ENCODE results near the gene TRMU.

The TRMU gene

DNA sequence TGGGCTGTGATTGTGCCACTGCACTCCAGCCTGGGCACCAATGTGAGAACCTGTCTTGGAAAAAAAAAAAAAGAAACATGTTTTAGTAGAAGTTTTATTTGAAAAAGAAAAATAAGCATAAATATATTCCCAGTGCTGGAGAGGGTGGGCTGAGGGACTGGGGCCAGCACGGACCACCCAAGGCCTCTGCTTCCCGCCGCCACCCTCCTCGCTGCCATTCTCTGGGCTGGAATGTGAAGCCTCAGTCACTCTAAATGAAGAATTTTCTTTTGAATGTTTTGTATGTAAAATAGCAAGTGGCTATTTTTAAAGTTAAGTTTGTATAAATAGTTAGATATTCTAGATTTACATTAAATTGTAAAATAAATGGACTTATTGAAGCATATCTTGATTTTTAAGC lies 5.1 kb upstream of the TRMU start:
- no peak for DNase-seq

DNA sequence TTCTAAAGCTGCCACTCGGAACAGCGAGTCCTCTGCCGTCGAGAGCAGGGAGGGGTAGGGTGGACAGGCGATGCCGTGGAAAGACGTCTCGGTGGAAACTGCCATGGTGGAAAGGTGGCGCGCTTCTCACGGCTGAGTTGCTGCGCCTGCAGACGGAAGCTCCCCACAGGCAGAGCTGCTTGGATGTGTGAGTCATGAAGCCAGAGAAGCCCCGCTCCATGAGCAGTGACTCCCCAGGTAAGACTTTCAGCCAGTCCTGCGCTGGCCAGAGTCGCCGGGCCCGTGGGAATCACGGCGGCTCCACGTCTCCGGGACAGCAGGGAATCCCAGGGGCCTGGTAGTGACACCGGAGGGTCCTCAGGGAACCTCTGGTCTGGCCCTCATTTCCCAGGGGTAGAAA lies 4.0 kb upstream of the TRMU start:
- no peak for DNase-seq

DNA sequence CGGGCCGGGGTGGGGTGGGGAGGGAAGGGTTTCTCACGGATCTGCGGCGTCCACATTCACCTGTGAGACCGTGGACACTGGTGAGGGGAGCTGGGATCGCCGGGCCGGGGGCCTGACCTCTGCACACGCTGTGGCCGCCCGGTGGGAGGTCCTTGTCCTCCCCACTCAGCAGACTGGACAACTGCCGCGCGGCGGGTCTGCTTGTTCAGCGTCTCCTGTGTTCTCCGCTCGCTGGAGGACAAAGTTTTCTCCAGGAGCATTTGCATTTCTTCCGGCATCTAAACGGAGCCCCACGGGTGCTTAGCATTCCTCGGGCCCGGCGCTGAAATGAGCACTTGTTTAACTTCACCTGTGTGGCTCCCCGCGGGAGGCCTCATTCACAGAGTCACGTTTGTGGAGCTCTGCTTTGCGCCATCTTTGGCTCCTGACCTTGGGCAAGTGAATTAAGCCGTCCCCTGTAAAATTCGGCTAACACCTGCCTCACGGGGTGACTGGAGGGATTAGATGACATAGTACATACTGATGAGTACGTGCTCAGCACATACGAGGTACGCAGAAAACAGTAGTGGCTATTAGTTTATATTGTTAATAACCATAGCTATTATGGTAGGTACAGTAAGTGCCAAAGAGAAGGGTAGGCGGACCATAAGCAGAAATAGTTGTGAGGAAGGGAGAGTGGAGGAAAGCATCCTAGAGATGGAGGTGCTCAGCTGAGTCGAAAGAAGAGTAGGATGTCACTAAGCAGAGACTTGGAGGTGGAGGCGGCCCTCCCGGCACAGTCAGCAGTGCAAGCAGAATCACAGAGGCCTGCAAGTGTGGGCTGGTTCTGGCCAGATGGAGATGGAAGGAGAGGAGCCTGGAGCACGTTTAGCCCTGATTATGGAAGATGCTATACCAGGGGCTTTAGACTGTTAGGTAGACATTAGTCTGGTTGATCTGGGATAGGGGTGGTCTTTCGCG lies 885 bp downstream of the TRMU start:
- peak in 17 of 58 donors; percentile 9 to 55 (median 23) for DNase-seq

DNA sequence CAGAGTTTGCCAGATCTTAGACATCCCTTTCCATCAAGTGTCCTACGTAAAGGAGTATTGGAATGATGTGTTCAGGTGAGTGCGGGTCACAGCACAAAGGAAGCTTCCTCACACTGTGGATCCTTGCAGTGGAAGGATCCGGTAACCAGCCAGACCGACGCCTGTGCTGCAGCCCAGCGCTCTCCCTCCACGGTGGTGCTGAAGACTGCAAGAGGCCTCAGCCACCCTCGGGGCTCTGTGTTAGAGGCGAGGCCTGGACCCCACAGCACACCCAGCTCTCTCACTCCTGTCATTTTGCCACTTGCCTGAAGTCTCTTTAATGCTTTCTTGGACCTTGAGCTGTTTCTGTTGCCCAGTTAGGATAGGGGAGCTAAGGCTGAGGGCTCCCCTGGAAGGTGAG lies 2.4 kb downstream of the TRMU start:
- DNase-seq, result no peak

- DNase-seq, result no peak
These were observed 3.1 kb downstream of the TRMU start for GRCh38 chr22:46338636-46339035.

- DNase-seq, result no peak
These were observed 4.4 kb downstream of the TRMU start for GRCh38 chr22:46339956-46340355.

- DNase-seq, result no peak
These were observed 5.2 kb downstream of the TRMU start for GRCh38 chr22:46340676-46341075.

DNA sequence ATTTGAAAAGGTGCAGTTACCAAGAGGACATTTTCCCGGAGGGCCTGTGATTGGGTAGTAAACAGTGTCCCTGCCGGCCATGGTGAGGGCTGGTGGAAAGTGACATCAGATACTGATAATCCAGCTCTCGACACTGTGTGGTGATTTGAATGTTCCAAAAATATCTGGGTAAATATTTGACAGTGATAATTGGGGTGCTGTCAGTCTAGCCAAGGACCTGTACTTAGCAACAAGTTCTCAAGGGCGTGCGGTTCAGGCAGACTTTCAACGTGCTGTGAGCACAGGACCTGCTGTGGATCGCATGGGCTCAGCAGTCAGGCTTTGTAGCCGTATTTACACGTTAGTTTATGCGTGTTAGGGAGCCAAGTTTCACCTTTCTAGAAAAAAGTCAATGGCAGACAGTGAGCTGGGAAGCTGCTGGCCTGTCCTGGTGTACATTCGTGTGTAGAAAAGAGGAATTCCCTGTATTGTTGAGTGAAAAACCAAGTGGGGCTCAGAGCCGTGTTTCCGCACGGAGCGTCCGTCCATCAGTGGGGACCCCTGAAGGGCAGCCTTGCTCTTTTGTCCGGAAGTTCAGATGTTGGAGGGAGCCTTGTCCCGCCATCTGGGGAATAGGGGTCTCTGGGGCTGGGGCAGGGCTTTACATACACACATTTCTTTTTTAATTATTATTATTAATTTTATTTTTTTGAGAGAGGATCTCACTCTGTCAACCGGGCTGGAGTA lies 11.3 kb downstream of the TRMU start:
- DNase-seq, result no peak

- no peak for DNase-seq
These were observed 12.1 kb downstream of the TRMU start for GRCh38 chr22:46347646-46348045.

- no peak for DNase-seq
These were observed 12.7 kb downstream of the TRMU start for GRCh38 chr22:46348099-46348695.

DNA sequence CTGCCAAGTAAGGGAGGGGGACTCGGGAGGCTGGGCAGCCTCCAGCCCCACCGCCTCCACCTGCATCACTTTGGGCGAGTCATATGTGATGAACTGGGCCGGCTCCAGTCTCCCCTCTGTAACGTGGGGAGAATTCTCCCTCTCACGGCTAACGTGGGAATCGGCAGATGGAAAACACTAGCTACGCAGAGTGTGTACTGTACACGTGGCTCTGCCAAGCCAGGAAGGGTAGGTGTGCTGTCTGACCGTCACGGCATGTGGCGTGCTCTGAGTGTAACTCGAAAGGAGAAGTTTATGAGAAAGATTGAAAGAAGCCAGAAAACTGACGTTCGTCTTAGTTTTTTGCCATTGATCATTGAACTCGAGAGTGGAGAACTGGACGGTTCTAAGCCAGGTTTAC lies 13.7 kb downstream of the TRMU start:
- DNase-seq, result peak in 2 of 58 donors; percentile 21 to 30

DNA sequence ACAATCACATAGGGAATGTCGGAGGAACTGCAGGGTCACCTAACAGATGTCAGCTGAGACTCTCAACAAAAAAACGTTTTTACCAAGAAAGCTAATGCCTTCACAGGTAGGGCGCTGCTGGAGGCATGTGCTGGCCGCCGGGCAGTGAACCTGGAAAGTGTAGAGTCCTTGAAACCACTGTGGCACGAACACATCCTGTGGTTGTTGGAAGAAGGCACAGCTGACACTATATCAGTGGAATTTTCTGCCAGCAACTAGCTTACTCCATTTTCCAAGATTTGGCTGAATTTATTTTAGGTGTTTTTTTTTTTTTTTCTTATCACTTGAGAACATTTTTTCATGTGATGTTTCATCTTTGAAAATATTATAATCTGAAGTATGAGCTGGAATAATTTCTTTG lies 14.2 kb downstream of the TRMU start:
- DNase-seq, result no peak

DNA sequence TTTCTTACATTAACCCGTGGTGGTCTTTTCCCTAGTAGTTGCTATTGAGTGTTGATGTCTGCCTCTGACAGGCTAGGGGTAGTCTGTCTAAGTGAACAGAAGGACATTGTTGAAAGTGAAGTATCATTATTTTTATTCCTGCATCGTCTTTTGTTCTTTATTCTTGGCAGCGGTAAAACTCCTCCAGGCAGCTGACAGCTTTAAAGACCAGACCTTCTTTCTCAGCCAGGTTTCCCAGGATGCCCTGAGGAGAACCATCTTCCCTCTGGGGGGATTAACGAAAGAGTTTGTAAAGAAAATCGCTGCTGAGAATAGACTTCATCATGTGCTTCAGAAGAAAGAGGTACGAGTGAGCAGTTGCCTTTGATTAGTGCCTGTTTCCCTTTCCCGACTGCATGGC lies 14.6 kb downstream of the TRMU start:
- DNase-seq, result peak in 2 of 58 donors; percentile 6 to 8

GRCh38 chr22:46350646-46351045 lies 15.1 kb downstream of the TRMU start:
- DNase-seq, result no peak

DNA sequence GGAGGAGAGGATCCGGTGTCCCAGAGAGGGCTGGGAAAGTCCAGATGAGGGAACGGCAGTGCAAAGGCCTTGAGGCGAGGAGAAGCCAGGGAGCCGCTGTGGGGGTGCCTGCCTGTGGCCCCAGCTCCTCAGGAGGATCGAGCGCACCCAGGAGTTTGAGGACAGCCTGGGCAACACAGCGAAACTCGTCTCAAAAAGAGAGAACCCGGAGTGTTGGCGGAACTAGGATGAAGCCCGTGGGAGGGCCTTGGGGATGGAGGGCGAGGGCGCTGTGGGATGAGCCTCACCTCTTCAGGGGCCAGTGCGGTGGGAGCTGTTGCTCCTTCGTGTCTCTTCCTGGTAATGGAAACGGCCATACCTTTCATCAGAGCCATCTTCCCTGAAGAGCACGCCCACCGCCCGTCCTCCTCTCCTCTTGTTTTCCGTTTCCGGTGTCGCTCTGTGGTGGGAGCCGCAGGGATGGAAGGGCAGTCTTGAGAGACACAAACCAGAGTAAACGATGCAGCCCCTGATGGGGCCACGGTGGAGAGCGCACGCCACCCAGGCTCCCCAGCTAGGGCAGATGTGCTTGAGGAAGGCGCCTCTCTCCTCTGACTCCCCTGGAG lies 15.7 kb downstream of the TRMU start:
- no peak for DNase-seq

GRCh38 chr22:46351767-46352166 lies 16.3 kb downstream of the TRMU start:
- no peak for DNase-seq

- DNase-seq, result no peak
These were observed 16.8 kb downstream of the TRMU start for GRCh38 chr22:46352276-46352675.

DNA sequence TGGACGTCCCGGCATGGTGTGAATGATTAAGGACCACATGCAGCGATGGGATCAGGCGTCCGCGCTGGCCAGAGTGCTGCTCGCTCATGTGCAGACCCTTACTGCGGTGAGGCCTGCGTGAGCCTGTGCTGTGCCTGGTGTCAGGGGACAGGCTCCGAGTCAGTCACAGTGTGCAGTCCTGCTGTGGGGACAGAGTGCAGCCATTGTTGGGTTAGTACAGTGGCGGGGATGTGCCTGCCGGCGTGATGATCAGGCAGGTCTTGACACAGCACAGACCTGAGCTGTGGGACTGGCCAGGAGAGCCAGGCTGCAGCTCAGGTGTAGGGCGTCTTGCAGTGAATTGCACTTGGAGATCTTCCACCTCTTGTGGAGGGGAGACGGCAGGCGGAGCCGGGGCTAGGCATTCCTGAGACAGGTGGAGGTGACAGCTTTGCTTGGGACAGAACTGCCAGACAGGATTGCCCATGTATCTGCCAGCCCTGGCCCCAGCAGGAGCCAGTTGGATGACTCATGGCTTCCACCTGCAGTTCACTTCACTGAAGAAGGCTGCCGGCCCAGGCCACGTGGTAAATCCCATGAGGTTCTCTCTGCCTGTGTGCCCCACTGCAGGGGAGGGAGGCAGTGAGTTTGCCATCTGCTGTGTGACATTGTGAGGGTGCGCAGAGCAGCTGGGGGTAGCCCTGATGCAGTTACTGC lies 17.3 kb downstream of the TRMU start:
- DNase-seq, result peak in 32 of 58 donors; percentile 12 to 82 (median 53)

DNA sequence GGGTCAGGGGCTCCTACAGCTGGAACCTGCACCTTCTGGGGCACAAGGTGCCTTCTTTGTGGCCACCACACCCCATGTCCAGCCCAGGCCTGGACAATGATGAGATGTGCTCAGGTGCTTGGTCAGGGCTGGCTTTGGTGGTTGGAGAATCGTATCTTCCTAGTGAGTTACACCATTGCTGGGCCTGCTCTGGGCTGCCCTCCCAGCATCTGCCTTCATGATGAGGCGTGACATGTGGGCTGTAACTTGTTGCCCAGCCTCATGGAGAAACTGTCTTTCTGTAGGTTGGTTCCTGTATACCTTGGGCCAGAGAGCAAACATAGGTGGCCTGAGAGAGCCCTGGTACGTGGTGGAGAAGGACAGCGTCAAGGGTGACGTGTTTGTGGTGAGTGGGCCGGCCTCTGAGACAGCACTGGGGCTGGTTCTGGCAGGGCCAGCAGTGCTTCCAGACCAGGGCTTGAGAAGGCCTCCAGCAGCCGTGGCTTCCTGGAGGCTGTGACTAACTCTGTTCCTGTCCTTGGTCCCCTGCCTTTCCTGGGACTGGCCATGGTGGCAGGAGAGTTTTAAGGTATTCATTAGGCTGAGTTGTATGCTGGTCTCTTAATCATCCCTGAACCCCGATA lies 18.1 kb downstream of the TRMU start:
- no peak for DNase-seq

GRCh38 chr22:46354176-46354992 lies 18.9 kb downstream of the TRMU start:
- DNase-seq, result no peak
